Caco-2 (cell line): ENCODE results near the gene CEP170B. TPM values are rescaled to one million over a fixed set of nuclear protein-coding genes. Genes with fewer than 3 reads are reported as not detected.
"Not testable (repeated sequence)": the region's sequence is repeated elsewhere in the genome, so short reads cannot be mapped to it uniquely, and the experiment has no call there.

Experiments used
- BruUV-seq: library from RNA; stranded (reverse); fragments of 400-500 nt; replicated peaks from 2 replicates; lab custom pipeline; 2021; lab: Mats Ljungman, UMichigan
- CTCF ChIA-PET: fragments of 300-600 bp; sonication (Branson Sonifier 250); formaldehyde crosslinking; loops from one replicate; lab custom pipeline; 2022; ENCODE audit warnings: antibody characterized with exemption; lab: Charles Lee
- POLR2A ChIA-PET: fragments of 300-600 bp; sonication (Branson Sonifier 250); formaldehyde crosslinking; loops from one replicate; lab custom pipeline; 2022; ENCODE audit warnings: antibody characterized with exemption; lab: Charles Lee
- DNase-seq, 2 experiments: peaks; one replicate each; pipeline versions ENCODE4 v3.0.0 to v3.0.0-alpha.2; 2020 to 2022
- H3K27me3 ChIP-seq: replicated peaks from 2 replicates; pipeline ENCODE4 v1.6.0; 2011; ENCODE audit warnings: low read length; ENCODE audit not compliant: control insufficient read depth, insufficient read depth
- H3K36me3 ChIP-seq: 2 replicates; pipeline ENCODE4 v1.5.1; 2011; ENCODE audit warnings: low read length; ENCODE audit not compliant: control insufficient read depth, insufficient read depth
- H3K4me1 ChIP-seq: fragments of 250-450 bp; sonication (Bioruptor Pico); 2 replicates; pipeline ENCODE4 v1.5.1; 2020; ENCODE audit warnings: mild to moderate bottlenecking
- H3K4me3 ChIP-seq: 2 replicates; pipeline ENCODE4 v1.5.1; 2011; ENCODE audit warnings: low read depth, mild to moderate bottlenecking, control low read depth, low read length
- H3K9me3 ChIP-seq: fragments of 250-450 bp; sonication (Bioruptor Pico); 2 replicates; pipeline ENCODE4 v1.5.1; 2020; ENCODE audit warnings: mild to moderate bottlenecking, moderate library complexity
- H3K27ac Mint-ChIP-seq: one replicate; pipeline ENCODE4 v1.8.0; 2022; ENCODE audit warnings: mixed read lengths; ENCODE audit not compliant: unreplicated experiment
- H3K27me3 Mint-ChIP-seq: one replicate; pipeline ENCODE4 v1.8.0; 2022; ENCODE audit warnings: mixed read lengths; ENCODE audit not compliant: insufficient read depth, unreplicated experiment
- H3K36me3 Mint-ChIP-seq: one replicate; pipeline ENCODE4 v1.8.0; 2022; ENCODE audit warnings: mild to moderate bottlenecking, mixed read lengths; ENCODE audit not compliant: insufficient read depth, unreplicated experiment
- H3K4me1 Mint-ChIP-seq: one replicate; pipeline ENCODE4 v1.8.0; 2022; ENCODE audit warnings: low read depth, mixed read lengths; ENCODE audit not compliant: unreplicated experiment
- H3K4me3 Mint-ChIP-seq: one replicate; pipeline ENCODE4 v1.8.0; 2022; ENCODE audit warnings: mild to moderate bottlenecking, moderate library complexity, mixed read lengths; ENCODE audit not compliant: unreplicated experiment
- H3K9me3 Mint-ChIP-seq: one replicate; pipeline ENCODE4 v1.8.0; 2022; ENCODE audit warnings: mixed read lengths; ENCODE audit not compliant: unreplicated experiment
- intact Hi-C: fragments of 100-400 bp; cut with micrococcal nuclease; formaldehyde crosslinking; loops from one replicate; pipeline ENCODE4 v1.10.0; 2022; ENCODE audit not compliant: unreplicated experiment
- total RNA-seq: library from RNA; stranded (reverse); gene quantifications from 2 replicates; pipeline ENCODE4 v1.2.3, GENCODE V29; 2022
- TF ChIP-seq, protein P1 (sequence below), 2 experiments: fragments of 200-600 bp in 1 of 2; IDR thresholded peaks; 1 replicate in 1 of 2; 2 replicates in 1 of 2; pipeline versions ENCODE4 v1.5.1 to v1.8.0; 2011 to 2022; ENCODE audit warnings: antibody characterized with exemption in 1 of 2, control low read depth in 1 of 2, inconsistent platforms in 1 of 2, low read depth in 1 of 2, low read length in 1 of 2, mild to moderate bottlenecking in 1 of 2, moderate library complexity in 1 of 2; ENCODE audit not compliant: insufficient read depth in 1 of 2, severe bottlenecking in 1 of 2, unreplicated experiment in 1 of 2

Gene CEP170B
- total RNA-seq, 1 experiment from 2014 or later = 31.6 TPM

DNA sequence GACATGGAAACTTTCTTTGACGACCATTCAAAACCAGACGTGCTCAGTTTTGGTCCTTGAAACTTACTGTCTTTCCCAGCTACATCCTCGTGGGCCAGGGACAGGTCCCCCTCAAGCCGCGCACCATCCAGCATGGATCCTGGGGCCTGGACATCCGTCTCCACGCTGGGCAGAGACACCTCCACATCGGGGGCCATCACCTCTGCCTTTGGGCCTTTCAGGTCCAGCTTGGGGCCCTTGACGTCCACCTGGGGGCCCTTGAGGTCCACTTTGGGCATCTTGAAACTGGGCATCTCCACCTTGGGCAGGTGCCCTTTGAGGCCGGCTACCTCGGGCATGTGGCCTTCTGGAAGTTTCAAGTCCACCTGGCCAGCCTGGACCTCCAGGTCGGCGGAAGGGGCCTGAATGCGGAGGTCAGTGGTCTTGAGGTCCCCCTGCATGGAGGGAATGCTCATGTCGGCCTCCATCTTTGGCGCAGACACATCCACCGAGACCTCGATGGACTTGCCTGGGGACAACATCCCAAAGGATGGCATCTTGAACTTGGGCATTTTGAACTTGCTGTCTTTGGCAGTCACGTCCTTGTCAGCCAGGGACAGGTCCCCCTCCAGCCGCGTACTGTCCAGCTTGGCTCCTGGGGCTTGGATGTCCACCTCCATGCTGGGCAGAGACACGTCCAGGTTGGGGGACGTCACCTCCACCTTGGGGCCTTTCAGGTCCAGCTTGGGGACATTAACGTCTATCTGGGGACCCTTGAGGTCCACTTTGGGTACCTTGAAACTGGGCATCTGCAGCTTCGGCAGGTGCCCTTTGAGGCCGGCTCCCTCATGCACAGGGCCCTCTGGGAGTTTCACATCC is 76.7 kb downstream of the CEP170B start:
- Mint-ChIP-seq H3K27ac (no peak overlapping the region), H3K36me3 (no peaks in the 10 kb centered on the region), H3K4me1 (no peaks in the 10 kb centered on the region), H3K9me3 (no peaks in the 10 kb centered on the region), H3K4me3 (no peak overlapping the region), H3K27me3 (peaks cover 7% of the 10 kb centered on the region)
- Histone ChIP-seq H3K9me3 (no peaks in the 10 kb centered on the region), H3K4me1 (no peaks in the 10 kb centered on the region), H3K27me3 (peaks cover 1% of the 10 kb centered on the region), H3K36me3 (no peaks in the 10 kb centered on the region), H3K4me3 (no peak overlapping the region)
- TF ChIP-seq, protein P1, sequence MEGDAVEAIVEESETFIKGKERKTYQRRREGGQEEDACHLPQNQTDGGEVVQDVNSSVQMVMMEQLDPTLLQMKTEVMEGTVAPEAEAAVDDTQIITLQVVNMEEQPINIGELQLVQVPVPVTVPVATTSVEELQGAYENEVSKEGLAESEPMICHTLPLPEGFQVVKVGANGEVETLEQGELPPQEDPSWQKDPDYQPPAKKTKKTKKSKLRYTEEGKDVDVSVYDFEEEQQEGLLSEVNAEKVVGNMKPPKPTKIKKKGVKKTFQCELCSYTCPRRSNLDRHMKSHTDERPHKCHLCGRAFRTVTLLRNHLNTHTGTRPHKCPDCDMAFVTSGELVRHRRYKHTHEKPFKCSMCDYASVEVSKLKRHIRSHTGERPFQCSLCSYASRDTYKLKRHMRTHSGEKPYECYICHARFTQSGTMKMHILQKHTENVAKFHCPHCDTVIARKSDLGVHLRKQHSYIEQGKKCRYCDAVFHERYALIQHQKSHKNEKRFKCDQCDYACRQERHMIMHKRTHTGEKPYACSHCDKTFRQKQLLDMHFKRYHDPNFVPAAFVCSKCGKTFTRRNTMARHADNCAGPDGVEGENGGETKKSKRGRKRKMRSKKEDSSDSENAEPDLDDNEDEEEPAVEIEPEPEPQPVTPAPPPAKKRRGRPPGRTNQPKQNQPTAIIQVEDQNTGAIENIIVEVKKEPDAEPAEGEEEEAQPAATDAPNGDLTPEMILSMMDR (IDR thresholded peaks at IDR 0.05; ENCODE audit: insufficient read depth in 1 of 2, low read depth in 1 of 2, low read length in 1 of 2, severe bottlenecking in 1 of 2, unreplicated experiment in 1 of 2) = no peak
- intact Hi-C loops = loop anchor here (2.0 kb wide), 1 partner anchor 45 kb away; no protein-coding TSS in a partner anchor
- no TSS peak for BruUV-seq
- ChIA-PET POLR2A (no interaction called here), CTCF (interaction anchor here (0.6 to 1.3 kb wide), 8 partner anchors 14 to 208 kb away, joined by 3 to 9 read pairs (median 4); no protein-coding TSS in a partner anchor)
- DNase-seq = peak in 1 of 2 experiments; percentile 30

DNA sequence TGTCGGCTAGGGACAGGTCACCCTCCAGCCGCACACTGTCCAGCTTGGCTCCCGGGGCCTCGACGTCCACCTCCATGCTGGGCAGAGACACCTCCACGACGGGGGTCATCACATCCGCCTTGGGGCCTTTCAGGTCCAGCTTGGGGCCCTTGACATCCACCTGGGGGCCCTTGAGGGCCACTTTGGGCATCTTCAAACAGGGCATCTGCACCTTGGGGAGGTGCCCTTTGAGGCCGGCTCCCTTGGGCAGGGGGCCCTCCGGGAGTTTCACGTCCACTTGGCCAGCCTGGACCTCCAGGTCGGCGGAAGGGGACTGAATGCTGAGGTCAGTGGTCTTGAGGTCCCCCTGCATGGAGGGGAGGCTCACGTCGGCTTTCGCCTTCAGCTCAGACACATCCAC is 77.5 kb downstream of the CEP170B start:
- H3K4me1 ChIP-seq = no peaks in the 10 kb centered on the region
- H3K27me3 ChIP-seq = no peaks in the 10 kb centered on the region; the same call in none of the 2 replicates
- TF ChIP-seq, protein P1 (IDR thresholded peaks at IDR 0.05; ENCODE audit: insufficient read depth in 1 of 2, low read depth in 1 of 2, low read length in 1 of 2, severe bottlenecking in 1 of 2, unreplicated experiment in 1 of 2) = no peak
- Mint-ChIP-seq H3K36me3 (no peaks in the 10 kb centered on the region), H3K27ac (no peak overlapping the region), H3K9me3 (no peaks in the 10 kb centered on the region), H3K27me3 (peaks cover 7% of the 10 kb centered on the region), H3K4me3 (no peak overlapping the region), H3K4me1 (no peaks in the 10 kb centered on the region)
- CTCF ChIA-PET = no interaction called here
- BruUV-seq = no TSS peak
- POLR2A ChIA-PET = no interaction called here
- intact Hi-C loops = no loop called here
- no peak overlapping the region for H3K4me3 ChIP-seq
- peak in 1 of 2 experiments; percentile 23 for DNase-seq
- no peaks in the 10 kb centered on the region for H3K36me3 ChIP-seq
- no peaks in the 10 kb centered on the region for H3K9me3 ChIP-seq

DNA sequence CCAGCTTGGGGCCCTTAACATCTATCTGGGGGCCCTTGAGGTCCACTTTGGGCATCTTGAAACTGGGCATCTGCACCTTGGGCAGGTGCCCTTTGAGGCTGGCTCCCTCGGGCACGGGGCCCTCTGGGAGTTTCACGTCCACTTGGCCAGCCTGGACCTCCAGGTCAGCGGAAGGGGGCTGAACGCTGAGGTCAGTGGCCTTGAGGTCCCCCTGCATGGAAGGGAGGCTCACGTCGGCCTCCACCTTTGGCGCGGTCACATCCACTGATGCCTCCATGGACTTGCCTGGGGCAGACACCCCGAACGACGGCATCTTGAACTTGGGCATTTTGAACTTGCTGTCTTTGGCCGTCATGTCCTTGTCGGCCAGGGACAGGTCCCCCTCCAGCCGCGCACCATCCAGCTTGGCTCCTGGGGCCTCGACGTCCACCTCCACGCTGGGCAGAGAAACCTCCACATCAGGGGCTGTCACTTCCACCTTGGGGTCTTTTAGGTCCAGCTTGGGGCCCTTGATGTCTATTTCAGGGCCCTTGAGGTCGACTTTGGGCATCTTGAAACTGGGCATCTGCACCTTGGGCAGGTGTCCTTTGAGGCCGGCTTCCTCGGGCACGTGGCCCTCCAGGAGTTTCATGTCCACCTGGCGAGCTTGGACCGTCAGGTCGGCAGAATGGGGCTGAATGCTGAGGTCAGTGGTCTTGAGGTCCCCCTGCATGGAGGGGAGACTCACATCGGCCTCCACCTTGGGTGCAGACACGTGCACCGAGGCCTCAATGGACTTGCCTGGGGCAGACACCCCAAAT is 78.3 kb downstream of the CEP170B start:
- DNase-seq = peak in 1 of 2 experiments; percentile 19
- BruUV-seq, H3K4me3 Mint-ChIP-seq, H3K36me3 ChIP-seq, POLR2A ChIA-PET, H3K4me1 ChIP-seq, H3K9me3 ChIP-seq, H3K4me3 ChIP-seq, H3K36me3 Mint-ChIP-seq, H3K27ac Mint-ChIP-seq, CTCF ChIA-PET, H3K27me3 ChIP-seq, intact Hi-C loops, H3K27me3 Mint-ChIP-seq, H3K4me1 Mint-ChIP-seq, H3K9me3 Mint-ChIP-seq: not testable (repeated sequence)

DNA sequence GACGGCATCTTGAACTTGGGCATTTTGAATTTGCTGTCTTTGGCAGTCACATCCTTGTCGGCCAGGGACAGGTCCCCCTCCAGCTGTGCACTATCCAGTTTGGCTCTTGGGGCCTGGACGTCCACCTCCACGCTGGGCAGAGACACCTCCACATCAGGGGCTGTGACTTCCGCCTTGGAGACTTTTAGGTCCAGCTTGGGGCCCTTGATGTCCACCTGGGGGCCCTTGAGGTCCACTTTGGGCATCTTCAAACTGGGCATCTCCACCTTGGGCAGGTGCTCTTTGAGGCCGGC is 78.9 kb downstream of the CEP170B start:
- H3K27me3 Mint-ChIP-seq, H3K4me1 Mint-ChIP-seq, H3K9me3 Mint-ChIP-seq, H3K9me3 ChIP-seq, H3K4me1 ChIP-seq, H3K27ac Mint-ChIP-seq, H3K36me3 Mint-ChIP-seq, CTCF ChIA-PET, H3K27me3 ChIP-seq, BruUV-seq, H3K36me3 ChIP-seq, H3K4me3 Mint-ChIP-seq, H3K4me3 ChIP-seq, intact Hi-C loops, DNase-seq, POLR2A ChIA-PET: not testable (repeated sequence)

DNA sequence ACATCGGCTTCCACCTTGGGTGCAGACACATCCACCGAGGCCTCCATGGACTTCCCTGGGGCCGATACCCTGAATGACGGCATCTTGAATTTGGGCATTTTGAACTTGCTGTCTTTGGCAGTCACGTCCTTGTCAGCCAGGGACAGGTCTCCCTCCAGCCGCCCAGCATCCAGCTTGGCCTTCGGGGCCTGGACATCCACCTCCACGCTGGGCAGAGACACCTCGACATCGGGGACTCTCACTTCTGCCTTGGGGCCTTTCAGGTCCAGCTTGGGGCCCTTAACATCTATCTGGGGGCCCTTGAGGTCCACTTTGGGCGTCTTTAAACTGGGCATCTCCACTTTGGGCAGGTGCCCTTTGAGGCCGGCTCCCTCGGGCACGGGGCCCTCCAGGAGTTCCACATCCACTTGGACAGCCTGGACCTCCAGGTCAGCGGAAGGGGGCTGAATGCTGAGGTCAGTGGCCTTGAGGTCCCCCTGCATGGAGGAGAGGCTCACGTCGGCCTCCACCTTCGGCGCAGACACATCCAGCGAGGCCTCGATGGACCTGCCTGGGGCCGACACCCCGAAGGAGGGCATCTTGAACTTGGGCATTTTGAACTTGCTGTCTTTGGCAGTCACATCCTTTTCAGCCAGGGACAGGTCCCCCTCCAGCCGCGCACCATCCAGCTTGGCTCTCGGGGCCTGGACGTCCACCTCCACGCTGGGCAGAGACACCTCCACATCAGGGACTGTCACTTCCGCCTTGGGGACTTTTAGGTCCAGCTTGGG is 79.6 kb downstream of the CEP170B start:
- POLR2A ChIA-PET, intact Hi-C loops, H3K4me3 Mint-ChIP-seq, H3K9me3 ChIP-seq, BruUV-seq, H3K4me3 ChIP-seq, H3K27me3 Mint-ChIP-seq, H3K9me3 Mint-ChIP-seq, H3K27ac Mint-ChIP-seq, H3K27me3 ChIP-seq, H3K36me3 Mint-ChIP-seq, H3K4me1 ChIP-seq, H3K36me3 ChIP-seq, CTCF ChIA-PET, H3K4me1 Mint-ChIP-seq: not testable (repeated sequence)
- peak in 1 of 2 experiments; percentile 23 for DNase-seq
